HFF-Myc (cell line): ENCODE data around the gene ROBO2.

Source experiments
- DNase-seq: peaks from one replicate; pipeline ENCODE4 v3.0.0-alpha.2; 2011; ENCODE audit warnings: low read depth; ENCODE audit errors: extremely low read depth
- H3K4me3 ChIP-seq: replicated peaks from 2 replicates; pipeline ENCODE4 v1.5.1; 2011; ENCODE audit warnings: low read depth, mild to moderate bottlenecking, control low read depth, low read length
- CTCF ChIP-seq: IDR thresholded peaks from 2 replicates; pipeline ENCODE4 v1.5.1; 2012; ENCODE audit warnings: mild to moderate bottlenecking, low read depth, low read length, control low read depth; ENCODE audit errors: missing control alignments

ROBO2 gene

GRCh38 chr3:77693147-77693546 is 653.2 kb downstream of the ROBO2 start:
- TF ChIP-seq CTCF, result no peak
- H3K4me3 ChIP-seq, result no peak overlapping the region
- DNase-seq, result no peak

GRCh38 chr3:77699125-77699691 is 659.3 kb downstream of the ROBO2 start:
- no peak for DNase-seq
- no peak for TF ChIP-seq CTCF

More at GRCh38 chr3:77699125-77699691, 659.3 kb downstream of the ROBO2 start:
- H3K4me3 ChIP-seq, result no peak overlapping the region
